Naive thymus-derived CD4-positive, alpha-beta T cell (primary cell): ENCODE results near the gene KCNA2. TPM values are rescaled to one million over a fixed set of nuclear protein-coding genes. Genes with fewer than 3 reads are reported as not detected.

Experiments
- ATAC-seq: fragments of 150-1000 bp; cut with Tn5 transposase; 2 replicates; pipeline ENCODE4 v1.10.0; 2021; ENCODE audit warnings: mild to moderate bottlenecking, moderate library complexity
- CTCF ChIA-PET: fragments of 350-600 bp; sonication (Branson Sonifier 250); formaldehyde crosslinking; loops from one replicate; lab custom pipeline; 2021; ENCODE audit warnings: antibody characterized with exemption; lab: Charles Lee
- POLR2A ChIA-PET: fragments of 350-600 bp; sonication (Branson Sonifier 250); formaldehyde crosslinking; loops from one replicate; lab custom pipeline; 2021; ENCODE audit warnings: antibody characterized with exemption, inconsistent platforms; lab: Charles Lee
- DNase-seq, 9 donors: peaks; one replicate each; pipeline versions ENCODE4 v3.0.0 to v3.0.0-alpha.2; 2020 to 2022; ENCODE audit warnings: mixed read lengths in 1 of 9
- H3K27ac ChIP-seq: one replicate; pipeline ENCODE4 v1.7.0; 2013; ENCODE audit warnings: mild to moderate bottlenecking, low read depth, low read length, moderate library complexity
- H3K27me3 ChIP-seq, 2 donors: one replicate each; pipeline ENCODE4 v1.7.0; 2013; ENCODE audit warnings: low read length in 2 of 2, mild to moderate bottlenecking in 2 of 2, moderate library complexity in 2 of 2; ENCODE audit not compliant: control insufficient read depth in 2 of 2, insufficient read depth in 2 of 2
- H3K36me3 ChIP-seq, 3 experiments: 1 replicate in 2 of 3; 2 replicates in 1 of 3; pipeline ENCODE4 v1.7.0; 2013; ENCODE audit warnings: low read length in 3 of 3, mild to moderate bottlenecking in 3 of 3, moderate library complexity in 1 of 3; ENCODE audit not compliant: insufficient read depth in 3 of 3, control insufficient read depth in 2 of 3
- H3K4me1 ChIP-seq, 2 donors: one replicate each; pipeline ENCODE4 v1.7.0; 2013; ENCODE audit warnings: low read length in 2 of 2, mild to moderate bottlenecking in 2 of 2, moderate library complexity in 1 of 2; ENCODE audit not compliant: control insufficient read depth in 2 of 2, insufficient read depth in 2 of 2
- H3K4me3 ChIP-seq: 2 replicates; pipeline ENCODE4 v1.7.0; 2013; ENCODE audit warnings: mild to moderate bottlenecking, low read length
- H3K9me3 ChIP-seq, 3 experiments: 1 replicate in 2 of 3; 2 replicates in 1 of 3; pipeline ENCODE4 v1.7.0; 2013; ENCODE audit warnings: low read length in 3 of 3; ENCODE audit not compliant: control insufficient read depth in 2 of 3
- H3K27ac Mint-ChIP-seq, 9 donors: one replicate each; pipeline ENCODE4 v1.8.0; 2020 to 2022; ENCODE audit warnings: mixed read lengths in 9 of 9, mild to moderate bottlenecking in 8 of 9, moderate library complexity in 5 of 9, inconsistent platforms in 2 of 9
- H3K27me3 Mint-ChIP-seq, 5 donors: one replicate each; pipeline ENCODE4 v1.8.0; 2021 to 2022; ENCODE audit warnings: mixed read lengths in 5 of 5, mild to moderate bottlenecking in 1 of 5
- H3K36me3 Mint-ChIP-seq, 5 donors: one replicate each; pipeline ENCODE4 v1.8.0; 2020 to 2022; ENCODE audit warnings: mixed read lengths in 5 of 5, mild to moderate bottlenecking in 3 of 5, inconsistent platforms in 1 of 5
- H3K4me1 Mint-ChIP-seq, 7 donors: one replicate each; pipeline ENCODE4 v1.8.0; 2020 to 2022; ENCODE audit warnings: mixed read lengths in 7 of 7, mild to moderate bottlenecking in 3 of 7, inconsistent platforms in 1 of 7
- H3K4me3 Mint-ChIP-seq, 10 donors: one replicate each; pipeline ENCODE4 v1.8.0; 2020 to 2022; ENCODE audit warnings: mild to moderate bottlenecking in 10 of 10, mixed read lengths in 10 of 10, moderate library complexity in 6 of 10, inconsistent platforms in 2 of 10
- H3K9me3 Mint-ChIP-seq, 11 donors: one replicate each; pipeline ENCODE4 v1.8.0; 2020 to 2022; ENCODE audit warnings: mixed read lengths in 11 of 11, mild to moderate bottlenecking in 4 of 11, inconsistent platforms in 1 of 11, moderate library complexity in 1 of 11
- intact Hi-C, 2 donors: fragments of 100-400 bp; cut with micrococcal nuclease; formaldehyde crosslinking; loops; one replicate each; pipeline ENCODE4 v1.15.1; 2023
- polyA plus RNA-seq, 2 donors: library from polyadenylated mRNA; unstranded; fragments of 300-500 nt; fragmentation: Illumina TruSeq; gene quantifications; one replicate each; pipeline ENCODE4 v1.2.3, GENCODE V29; 2021
- total RNA-seq, 6 experiments: library from RNA in 5 of 6; stranded (reverse) in 5 of 6; gene quantifications; 1 replicate in 5 of 6; 2 replicates in 1 of 6; pipeline ENCODE4 v1.2.3 and lab custom pipeline; 2021 to 2026

The KCNA2 gene
- total and polyA plus RNA-seq, 7 experiments from 2014 or later = 0.62 to 4.6 (median 1.2) TPM; not detected in 2

DNA sequence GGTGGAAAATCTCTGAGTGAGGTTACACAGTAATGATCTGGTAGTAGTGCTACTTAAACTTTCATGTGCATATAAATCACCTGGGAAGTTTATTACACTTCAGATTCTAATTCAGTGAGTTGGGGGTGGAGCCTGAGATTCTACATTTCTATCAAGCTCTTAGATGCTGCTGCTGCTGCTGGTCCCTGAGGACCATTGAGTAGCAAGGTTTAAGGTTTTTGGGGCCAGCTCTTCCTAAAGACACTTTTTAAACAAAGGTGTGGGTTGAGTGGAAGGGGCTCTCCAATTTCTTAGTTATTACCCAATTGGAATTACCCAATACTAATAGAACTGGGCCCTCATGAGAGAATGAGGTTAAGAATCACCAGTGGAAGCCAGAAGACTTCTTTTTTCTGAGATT lies 39.1 kb upstream of the KCNA2 start:
- Mint-ChIP-seq H3K4me1 (peaks cover 14 to 51% (median 40%) of the 10 kb centered on the region in 7 donors), H3K27me3 (no peaks in the 10 kb centered on the region), H3K27ac (peak overlapping the region in 5 of 9 donors; percentile 9 to 91 (median 61)), H3K4me3 (peak overlapping the region in 2 of 10 donors; percentile 14 to 36), H3K36me3 (peaks cover 0 to 15% (median 7%) of the 10 kb centered on the region in 5 donors), H3K9me3 (peaks cover 0 to 14% (median 6%) of the 10 kb centered on the region in 11 donors)
- H3K36me3 ChIP-seq = no peaks in the 10 kb centered on the region
- no peaks in the 10 kb centered on the region for H3K9me3 ChIP-seq
- H3K4me1 ChIP-seq = peaks cover 82 to 98% of the 10 kb centered on the region in 2 donors
- H3K4me3 ChIP-seq = no peak overlapping the region
- intact Hi-C loops = loop anchor here in 1 of 2 donors (10.0 kb wide), 1 partner anchor 960 kb away; no protein-coding TSS in a partner anchor
- ATAC-seq = no peak
- POLR2A ChIA-PET = interaction anchor here (0.7 to 9.6 kb wide), 5 partner anchors 8 to 1803 kb away, joined by 3 to 140 read pairs (median 14); partner anchors contain the start of gene KCNA3
- DNase-seq = no peak
- no peak overlapping the region for H3K27ac ChIP-seq
- H3K27me3 ChIP-seq = no peaks in the 10 kb centered on the region
- CTCF ChIA-PET = interaction anchor here (0.9 to 6.5 kb wide), 5 partner anchors 9 to 137 kb away, joined by 3 to 43 read pairs (median 3); no protein-coding TSS in a partner anchor

DNA sequence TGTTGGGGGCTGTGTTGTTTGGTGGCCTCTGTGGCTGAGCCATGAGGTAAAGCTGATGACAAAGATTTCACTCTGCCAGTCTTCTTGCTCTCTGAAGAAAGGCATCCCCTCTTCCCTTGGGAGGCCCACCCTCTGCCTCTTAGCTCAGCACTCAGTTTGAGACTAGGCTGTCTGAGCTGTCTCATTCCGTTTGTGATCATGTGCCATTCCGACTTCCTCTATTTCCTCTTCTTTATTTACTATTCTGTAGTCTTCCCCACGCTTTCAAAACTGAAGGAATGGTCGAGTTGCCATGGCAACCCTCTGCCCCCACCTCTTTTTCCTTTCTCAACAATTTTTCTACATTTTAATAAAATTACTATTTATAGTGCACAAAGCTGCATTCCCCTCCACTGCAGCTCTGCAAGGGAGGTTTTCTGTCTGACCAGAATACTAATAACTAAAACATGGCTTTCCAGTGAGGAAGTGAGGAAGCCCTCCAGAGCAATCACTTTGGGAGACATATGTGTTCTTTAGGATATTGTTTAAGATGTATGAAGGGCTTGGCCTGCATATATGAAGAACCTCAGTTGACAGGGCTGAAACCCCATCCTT lies 37.8 kb upstream of the KCNA2 start:
- Mint-ChIP-seq H3K4me3 (peak overlapping the region; percentile 10 to 74 (median 50)), H3K27me3 (no peaks in the 10 kb centered on the region), H3K9me3 (peaks cover 4 to 21% (median 9%) of the 10 kb centered on the region in 11 donors), H3K36me3 (peaks cover 0 to 24% (median 7%) of the 10 kb centered on the region in 5 donors), H3K27ac (peak overlapping the region in 8 of 9 donors; percentile 61 to 95 (median 74)), H3K4me1 (peaks cover 27 to 62% (median 53%) of the 10 kb centered on the region in 7 donors)
- no peak overlapping the region for H3K4me3 ChIP-seq
- CTCF ChIA-PET = interaction anchor here (1.3 to 1.4 kb wide), 2 partner anchors 9 to 13 kb away, joined by 5 to 6 read pairs; no protein-coding TSS in a partner anchor
- H3K9me3 ChIP-seq = no peaks in the 10 kb centered on the region
- no peaks in the 10 kb centered on the region for H3K36me3 ChIP-seq
- ATAC-seq = peak; percentile 56
- POLR2A ChIA-PET = interaction anchor here (1.2 to 9.6 kb wide), 5 partner anchors 7 to 122 kb away, joined by 3 to 140 read pairs (median 14); partner anchors contain the start of gene KCNA3
- no peaks in the 10 kb centered on the region for H3K27me3 ChIP-seq
- DNase-seq = no peak
- H3K4me1 ChIP-seq = peaks cover 79 to 98% of the 10 kb centered on the region in 2 donors
- intact Hi-C loops = loop anchor here in 1 of 2 donors (10.0 kb wide), 1 partner anchor 961 kb away; no protein-coding TSS in a partner anchor
- H3K27ac ChIP-seq = no peak overlapping the region

DNA sequence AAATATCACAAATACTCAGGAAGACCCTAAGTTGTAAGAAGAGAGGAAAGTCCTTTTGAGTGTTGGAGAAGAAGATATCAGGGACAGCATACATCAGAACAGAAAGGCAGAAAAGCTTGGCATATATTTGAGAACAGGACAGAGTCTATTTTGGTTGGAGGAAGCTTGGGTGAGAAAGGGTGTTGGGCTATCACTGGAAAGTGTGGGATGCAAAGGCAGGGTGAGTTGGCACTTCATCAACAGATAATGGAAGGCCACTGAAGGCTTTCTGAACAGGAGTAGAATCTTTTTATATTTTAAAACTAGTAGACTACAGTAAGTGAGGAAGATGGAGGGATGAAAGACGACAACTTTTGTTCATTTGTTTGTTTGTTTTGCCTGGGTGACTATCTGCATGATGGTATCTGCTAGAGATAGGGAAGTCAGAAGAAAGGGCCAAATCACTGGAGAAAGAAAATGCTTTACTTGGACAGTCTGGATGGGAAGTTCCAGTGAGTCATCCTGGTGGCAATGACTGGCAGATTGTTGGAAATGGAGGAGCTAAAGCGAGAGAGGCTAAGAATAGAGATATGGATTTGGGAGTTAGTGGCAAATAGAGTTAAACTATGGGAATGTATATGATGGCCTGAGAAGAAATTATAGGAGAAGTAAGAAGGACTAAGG lies 33.7 kb upstream of the KCNA2 start:
- H3K4me3 Mint-ChIP-seq = peak overlapping the region in 8 of 10 donors; percentile 1 to 46 (median 8)
- H3K4me1 Mint-ChIP-seq = peaks cover 64 to 97% (median 85%) of the 10 kb centered on the region in 7 donors
- H3K27ac ChIP-seq = peak overlapping the region; percentile 13
- no peaks in the 10 kb centered on the region for H3K27me3 ChIP-seq
- H3K36me3 Mint-ChIP-seq = peaks cover 0 to 25% (median 7%) of the 10 kb centered on the region in 5 donors
- no peaks in the 10 kb centered on the region for H3K27me3 Mint-ChIP-seq
- no peak overlapping the region for H3K4me3 ChIP-seq
- peaks cover 81 to 98% of the 10 kb centered on the region in 2 donors for H3K4me1 ChIP-seq
- ChIA-PET CTCF (interaction anchor here (3.5 kb wide), 2 partner anchors 20 to 34 kb away, joined by 12 to 13 read pairs; partner anchors contain the start of gene KCNA3), POLR2A (interaction anchor here (0.8 to 7.6 kb wide), 5 partner anchors 8 to 35 kb away, joined by 3 to 140 read pairs (median 4); partner anchors contain the start of gene KCNA3)
- peak overlapping the region in 7 of 9 donors; percentile 56 to 92 (median 86) for H3K27ac Mint-ChIP-seq
- DNase-seq = no peak
- H3K36me3 ChIP-seq = no peaks in the 10 kb centered on the region
- peaks cover 4 to 21% (median 9%) of the 10 kb centered on the region in 11 donors for H3K9me3 Mint-ChIP-seq
- peak; percentile 65 for ATAC-seq
- intact Hi-C loops = loop anchor here (10.0 kb wide), 4 partner anchors 565 to 1105 kb away; partner anchors contain the start of gene DENND2D (in 1 of the 2)
- H3K9me3 ChIP-seq = no peaks in the 10 kb centered on the region

DNA sequence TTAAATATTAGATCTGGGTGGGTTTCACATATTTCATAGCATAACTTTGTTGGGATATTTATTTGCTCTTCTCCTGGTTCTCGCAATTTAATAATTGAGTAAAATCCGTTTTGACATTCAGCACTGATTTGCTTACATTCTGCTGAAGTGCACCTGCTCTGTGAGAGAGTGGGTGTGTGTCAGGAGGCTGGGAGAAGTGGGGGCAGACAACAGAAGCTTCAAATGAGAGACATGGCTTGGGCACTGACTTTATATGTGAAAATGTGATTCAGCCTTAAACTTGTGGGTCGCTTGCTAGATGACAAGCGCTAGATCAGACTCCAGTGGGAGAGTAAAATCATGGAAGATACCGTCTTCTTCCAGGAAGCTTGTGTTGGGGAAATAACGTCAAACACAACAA lies 32.4 kb upstream of the KCNA2 start:
- H3K4me1 ChIP-seq = peaks cover 82 to 98% of the 10 kb centered on the region in 2 donors
- ATAC-seq (no peak), DNase-seq (no peak)
- Mint-ChIP-seq H3K36me3 (peaks cover 0 to 24% (median 7%) of the 10 kb centered on the region in 5 donors), H3K4me1 (peaks cover 77 to 97% (median 84%) of the 10 kb centered on the region in 7 donors), H3K9me3 (peaks cover 4 to 21% (median 9%) of the 10 kb centered on the region in 11 donors), H3K27me3 (no peaks in the 10 kb centered on the region), H3K4me3 (peak overlapping the region in 8 of 10 donors; percentile 24 to 65 (median 36)), H3K27ac (peak overlapping the region in 7 of 9 donors; percentile 61 to 92 (median 86))
- H3K27me3 ChIP-seq = no peaks in the 10 kb centered on the region
- H3K27ac ChIP-seq = peak overlapping the region; percentile 53
- CTCF ChIA-PET = interaction anchor here (0.6 to 4.8 kb wide), 10 partner anchors 9 to 988 kb away, joined by 3 to 43 read pairs (median 6); partner anchors contain the start of gene KCNA3
- H3K4me3 ChIP-seq = no peak overlapping the region
- POLR2A ChIA-PET = interaction anchor here (0.5 to 7.6 kb wide), 5 partner anchors 10 to 982 kb away, joined by 3 to 140 read pairs (median 12); partner anchors contain the start of gene KCNA3
- no peaks in the 10 kb centered on the region for H3K9me3 ChIP-seq
- intact Hi-C loops = loop anchor here (10.0 kb wide), 3 partner anchors 566 to 1106 kb away; partner anchors contain the start of gene DENND2D (in 1 of the 2)
- H3K36me3 ChIP-seq = no peaks in the 10 kb centered on the region

DNA sequence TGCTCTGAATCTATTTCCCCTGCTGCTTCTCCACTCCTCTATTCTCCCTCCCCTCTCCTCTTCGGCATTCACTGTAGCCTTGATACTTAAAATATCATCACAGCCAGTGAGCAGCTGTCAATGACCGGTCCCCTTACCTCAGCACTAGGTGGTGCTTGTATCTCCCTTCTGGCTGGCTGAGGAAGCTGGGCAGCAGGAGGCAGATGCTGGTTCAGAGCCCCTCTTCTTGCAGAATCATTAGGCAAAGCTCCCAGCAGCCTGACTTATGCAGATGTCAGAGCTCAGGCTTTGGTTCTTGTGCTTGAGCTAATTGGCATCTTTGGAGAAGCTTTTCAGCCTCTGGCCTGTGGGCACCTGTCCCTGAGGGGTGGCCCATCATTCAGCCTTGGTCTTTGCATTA lies 31.9 kb upstream of the KCNA2 start:
- Mint-ChIP-seq H3K27me3 (no peaks in the 10 kb centered on the region), H3K4me1 (peaks cover 82 to 97% (median 86%) of the 10 kb centered on the region in 7 donors), H3K4me3 (peak overlapping the region in 9 of 10 donors; percentile 14 to 65 (median 27)), H3K9me3 (peaks cover 4 to 21% (median 9%) of the 10 kb centered on the region in 11 donors), H3K36me3 (peaks cover 0 to 24% (median 7%) of the 10 kb centered on the region in 5 donors), H3K27ac (peak overlapping the region in 7 of 9 donors; percentile 61 to 92 (median 86))
- no peak for DNase-seq
- Histone ChIP-seq H3K27me3 (no peaks in the 10 kb centered on the region), H3K4me1 (peaks cover 82 to 98% of the 10 kb centered on the region in 2 donors), H3K9me3 (no peaks in the 10 kb centered on the region), H3K27ac (peak overlapping the region; percentile 53), H3K36me3 (no peaks in the 10 kb centered on the region), H3K4me3 (no peak overlapping the region)
- ChIA-PET CTCF (interaction anchor here (0.6 to 4.8 kb wide), 10 partner anchors 10 to 988 kb away, joined by 3 to 43 read pairs (median 6); partner anchors contain the start of gene KCNA3), POLR2A (interaction anchor here (0.5 to 7.6 kb wide), 5 partner anchors 10 to 982 kb away, joined by 3 to 140 read pairs (median 12); partner anchors contain the start of gene KCNA3)
- intact Hi-C loops = loop anchor here (10.0 kb wide), 3 partner anchors 567 to 1107 kb away; partner anchors contain the start of gene DENND2D (in 1 of the 2)
- no peak for ATAC-seq
